GM23248 (cell line): ENCODE measurements around the gene CYTL1. TPM values are rescaled to one million over a fixed set of nuclear protein-coding genes. Genes with fewer than 3 reads are reported as not detected.

Experiments used
- DNase-seq: peaks from one replicate; pipeline ENCODE4 v3.0.0-alpha.2; 2015
- H2AFZ ChIP-seq: fragments of 200-600 bp; sonication (generic); 2 replicates; pipeline ENCODE4 v1.6.1; 2016; ENCODE audit warnings: antibody characterized with exemption
- H3F3A ChIP-seq: fragments of 200-600 bp; sonication (generic); 2 replicates; pipeline ENCODE4 v1.6.1; 2016; ENCODE audit warnings: mild to moderate bottlenecking, antibody characterized with exemption, mixed run types; ENCODE audit not compliant: insufficient read depth
- H3K27ac ChIP-seq: fragments of 200-600 bp; sonication (generic); 2 replicates; pipeline ENCODE4 v1.5.1; 2016; ENCODE audit warnings: mild to moderate bottlenecking
- H3K27me3 ChIP-seq: fragments of 200-600 bp; sonication (generic); replicated peaks from 2 replicates; pipeline ENCODE4 v1.6.1; 2016; ENCODE audit warnings: mild to moderate bottlenecking; ENCODE audit not compliant: insufficient read depth
- H3K36me3 ChIP-seq: fragments of 200-600 bp; sonication (generic); 2 replicates; pipeline ENCODE4 v1.6.1; 2016; ENCODE audit warnings: low read depth, mild to moderate bottlenecking
- H3K4me1 ChIP-seq: fragments of 200-600 bp; sonication (generic); 2 replicates; pipeline ENCODE4 v1.6.1; 2016; ENCODE audit warnings: mild to moderate bottlenecking; ENCODE audit not compliant: insufficient read depth
- H3K4me2 ChIP-seq: fragments of 200-600 bp; sonication (generic); one replicate; pipeline ENCODE4 v1.6.1; 2016; ENCODE audit warnings: mild to moderate bottlenecking; ENCODE audit not compliant: unreplicated experiment
- H3K4me3 ChIP-seq: fragments of 200-600 bp; sonication (generic); 2 replicates; pipeline ENCODE4 v1.5.1; 2016; ENCODE audit warnings: mild to moderate bottlenecking
- H3K79me2 ChIP-seq: fragments of 200-600 bp; sonication (generic); 2 replicates; pipeline ENCODE4 v1.6.1; 2016; ENCODE audit warnings: mild to moderate bottlenecking; ENCODE audit not compliant: insufficient read depth
- H3K9ac ChIP-seq: fragments of 200-600 bp; sonication (generic); 2 replicates; pipeline ENCODE4 v1.6.1; 2016; ENCODE audit warnings: mild to moderate bottlenecking
- H3K9me2 ChIP-seq: fragments of 200-600 bp; sonication (generic); 2 replicates; pipeline ENCODE4 v1.6.1; 2016; ENCODE audit warnings: mixed run types, mild to moderate bottlenecking, moderate library complexity; ENCODE audit not compliant: insufficient read depth
- H3K9me3 ChIP-seq: fragments of 200-600 bp; sonication (generic); one replicate; pipeline ENCODE4 v1.6.1; 2017; ENCODE audit warnings: low read depth
- H4K20me1 ChIP-seq: fragments of 200-600 bp; sonication (generic); 2 replicates; pipeline ENCODE4 v1.6.0; 2016; ENCODE audit not compliant: insufficient read depth
- EZH2 ChIP-seq: fragments of 200-600 bp; sonication (generic); IDR thresholded peaks from 2 replicates; pipeline ENCODE4 v1.6.1; 2018; ENCODE audit warnings: antibody characterized with exemption, mild to moderate bottlenecking; ENCODE audit not compliant: insufficient read depth, poor library complexity, severe bottlenecking
- EZH2phosphoT487 ChIP-seq: fragments of 200-600 bp; sonication (generic); IDR thresholded peaks from 2 replicates; pipeline ENCODE4 v1.6.1; 2018; ENCODE audit warnings: antibody characterized with exemption, moderate library complexity, mild to moderate bottlenecking, low read depth; ENCODE audit not compliant: insufficient read depth
- WGBS, 2 experiments: methylation state at CpG; one replicate each; pipeline ENCODE4 v1.1.6; 2015 to 2017; ENCODE audit warnings: low lambda C conversion rate in 2 of 2, low coverage in 1 of 2; ENCODE audit errors: missing lambda C conversion rate in 2 of 2; 5-methylcytosine and 5-hydroxymethylcytosine counted together
- in situ Hi-C: fragments of 300-500 bp; cut with MboI; formaldehyde crosslinking; loops from 2 replicates; pipeline ENCODE4 v1.15.0; 2020
- polyA plus RNA-seq: library from polyadenylated mRNA; unstranded; fragments of >200 nt; fragmentation: Nextera tagmentation; extraction: Ambion mirVana; gene quantifications from 2 replicates; pipeline ENCODE4 v1.2.1, GENCODE V29; 2016
- total RNA-seq: library from RNA; depleted of rRNA; stranded (reverse); fragments of >200 nt; shearing (Covaris generic); gene quantifications from 2 replicates; pipeline ENCODE4 v1.2.3, GENCODE V29; 2014

The CYTL1 gene
- total and polyA plus RNA-seq, 2 experiments from 2014 or later, result 1.1 TPM; not detected in 1

- Histone ChIP-seq H3K9me3 (no peaks in the 10 kb centered on the region), H3K4me1 (peaks cover 12% of the 10 kb centered on the region; the same call in 1 of the 2 replicates), H3K36me3 (no peaks in the 10 kb centered on the region), H2AFZ (no peak overlapping the region), H3K27me3 (no peaks in the 10 kb centered on the region), H3K27ac (no peak overlapping the region), H3K9me2 (no peaks in the 10 kb centered on the region), H3K79me2 (no peaks in the 10 kb centered on the region), H3K4me2 (no peak overlapping the region), H3F3A (0 out of 2 replicates have a peak, but pooled peaks cover 9% of the 10 kb centered on the region), H3K9ac (no peak overlapping the region), H4K20me1 (no peaks in the 10 kb centered on the region), H3K4me3 (no peak overlapping the region)
- WGBS, 2 experiments, result 49% methylated on average over 12 of the region's 12 CpGs
- DNase-seq, result no peak
- TF ChIP-seq EZH2phosphoT487, result no peak
- no peak for TF ChIP-seq EZH2
- in situ Hi-C loops, result loop anchor here (25.0 kb wide), 2 partner anchors 293 to 493 kb away; no protein-coding TSS in a partner anchor
Measured at GRCh38 chr4:4980621-4981230, 38.5 kb downstream of the CYTL1 start.

- in situ Hi-C loops, result loop anchor here (25.0 kb wide), 2 partner anchors 293 to 493 kb away; no protein-coding TSS in a partner anchor
- Histone ChIP-seq H3K79me2 (no peaks in the 10 kb centered on the region), H3K36me3 (no peaks in the 10 kb centered on the region), H3K4me3 (no peak overlapping the region), H2AFZ (no peak overlapping the region), H4K20me1 (no peaks in the 10 kb centered on the region), H3K9ac (no peak overlapping the region), H3K9me3 (no peaks in the 10 kb centered on the region), H3F3A (0 out of 2 replicates have a peak, but pooled peaks cover 9% of the 10 kb centered on the region), H3K4me2 (no peak overlapping the region), H3K9me2 (no peaks in the 10 kb centered on the region), H3K4me1 (peaks cover 12% of the 10 kb centered on the region; the same call in 1 of the 2 replicates), H3K27me3 (no peaks in the 10 kb centered on the region), H3K27ac (no peak overlapping the region)
- TF ChIP-seq EZH2phosphoT487 (no peak), EZH2 (no peak)
- WGBS, 2 experiments, result 58 to 64% methylated on average over 4 of the region's 4 CpGs
- DNase-seq, result no peak
Measured at GRCh38 chr4:4979971-4980370, 39.3 kb downstream of the CYTL1 start.

DNA sequence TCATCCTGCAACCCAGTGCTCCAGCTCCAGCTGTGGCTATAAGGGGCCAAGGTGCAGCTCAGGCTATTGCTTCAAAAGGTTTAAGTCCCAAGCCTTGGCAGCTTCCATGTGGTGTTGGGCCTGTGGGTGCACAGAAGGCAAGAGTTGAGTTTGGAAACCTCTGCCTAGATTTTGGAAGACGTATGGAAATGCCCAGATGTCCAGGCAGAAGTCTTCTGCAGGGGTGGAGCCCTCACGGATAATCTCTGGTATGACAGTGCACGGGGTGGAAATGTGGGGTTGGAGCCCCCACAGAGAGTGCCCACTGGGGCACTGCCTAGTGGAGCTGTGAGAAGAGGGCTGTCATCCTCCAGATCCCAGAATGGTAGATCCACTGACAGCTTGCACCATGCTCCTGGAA is 44.5 kb downstream of the CYTL1 start:
- in situ Hi-C loops, result loop anchor here (25.0 kb wide), 2 partner anchors 287 to 487 kb away; no protein-coding TSS in a partner anchor
- no peaks in the 10 kb centered on the region for H3K27me3 ChIP-seq
- DNase-seq, result no peak
- H3K4me3 ChIP-seq, result no peak overlapping the region
- no peaks in the 10 kb centered on the region for H3K36me3 ChIP-seq
- H3K9ac ChIP-seq, result no peak overlapping the region
- WGBS, 2 experiments, result 60 to 65% methylated on average over 3 of the region's 3 CpGs
- H3K9me2 ChIP-seq, result no peaks in the 10 kb centered on the region
- no peaks in the 10 kb centered on the region for H3K79me2 ChIP-seq
- no peak overlapping the region for H2AFZ ChIP-seq
- no peaks in the 10 kb centered on the region for H4K20me1 ChIP-seq
- H3K9me3 ChIP-seq, result no peaks in the 10 kb centered on the region
- no peak overlapping the region for H3K4me2 ChIP-seq
- H3K4me1 ChIP-seq, result peaks cover 6% of the 10 kb centered on the region
- H3F3A ChIP-seq, result no peaks in the 10 kb centered on the region
- TF ChIP-seq EZH2phosphoT487, result no peak
- TF ChIP-seq EZH2, result no peak
- H3K27ac ChIP-seq, result no peak overlapping the region

- no peak for DNase-seq
- H3K4me3 ChIP-seq, result no peak overlapping the region
- no peaks in the 10 kb centered on the region for H3F3A ChIP-seq
- H2AFZ ChIP-seq, result no peak overlapping the region
- H3K27me3 ChIP-seq, result no peaks in the 10 kb centered on the region
- in situ Hi-C loops, result no loop called here
- H3K9ac ChIP-seq, result no peak overlapping the region
- H3K36me3 ChIP-seq, result no peaks in the 10 kb centered on the region
- 73 to 86% methylated on average over 1 of the region's 1 CpG for WGBS, 2 experiments
- no peak overlapping the region for H3K27ac ChIP-seq
- no peak overlapping the region for H3K4me2 ChIP-seq
- peaks cover 19% of the 10 kb centered on the region for H3K4me1 ChIP-seq
- H4K20me1 ChIP-seq, result no peaks in the 10 kb centered on the region
- H3K9me3 ChIP-seq, result no peaks in the 10 kb centered on the region
- no peaks in the 10 kb centered on the region for H3K79me2 ChIP-seq
- TF ChIP-seq EZH2phosphoT487 (no peak), EZH2 (no peak)
- H3K9me2 ChIP-seq, result no peaks in the 10 kb centered on the region
Measured at GRCh38 chr4:4971796-4972195, 47.5 kb downstream of the CYTL1 start.
